HG03159 (cell line): ENCODE results near the gene MAGI1.

Experiments used
- ATAC-seq: cut with Tn5 transposase; IDR thresholded peaks from one replicate; pipeline ENCODE4 v1.9.1; 2021; ENCODE audit warnings: mild to moderate bottlenecking, moderate library complexity; ENCODE audit not compliant: unreplicated experiment

The MAGI1 gene

GRCh38 chr3:65814845-65815578, 223.7 kb downstream of the MAGI1 start:
- no peak for ATAC-seq

GRCh38 chr3:65811892-65812291, 226.8 kb downstream of the MAGI1 start:
- no peak for ATAC-seq

GRCh38 chr3:65811086-65811761, 227.5 kb downstream of the MAGI1 start:
- ATAC-seq, result no peak

GRCh38 chr3:65810302-65810701, 228.4 kb downstream of the MAGI1 start:
- no peak for ATAC-seq

GRCh38 chr3:65809641-65810150, 229.0 kb downstream of the MAGI1 start:
- no peak for ATAC-seq

- ATAC-seq, result no peak
Measured at GRCh38 chr3:65808824-65809223, 229.9 kb downstream of the MAGI1 start.

GRCh38 chr3:65808407-65808806, 230.3 kb downstream of the MAGI1 start:
- ATAC-seq, result no peak

- no peak for ATAC-seq
Measured at GRCh38 chr3:65807225-65807624, 231.5 kb downstream of the MAGI1 start.

- ATAC-seq, result no peak
Measured at GRCh38 chr3:65806600-65806999, 232.1 kb downstream of the MAGI1 start.

GRCh38 chr3:65796676-65797075, 242.0 kb downstream of the MAGI1 start:
- ATAC-seq, result no peak

GRCh38 chr3:65795166-65795565, 243.6 kb downstream of the MAGI1 start:
- no peak for ATAC-seq

- no peak for ATAC-seq
Measured at GRCh38 chr3:65793495-65794200, 245.1 kb downstream of the MAGI1 start.

GRCh38 chr3:65788461-65788860, 250.3 kb downstream of the MAGI1 start:
- ATAC-seq, result no peak

GRCh38 chr3:65787827-65788226, 250.9 kb downstream of the MAGI1 start:
- no peak for ATAC-seq

GRCh38 chr3:65787340-65787739, 251.4 kb downstream of the MAGI1 start:
- no peak for ATAC-seq

GRCh38 chr3:65786890-65787289, 251.8 kb downstream of the MAGI1 start:
- no peak for ATAC-seq

- no peak for ATAC-seq
Measured at GRCh38 chr3:65785065-65785645, 253.6 kb downstream of the MAGI1 start.

GRCh38 chr3:65783117-65783516, 255.6 kb downstream of the MAGI1 start:
- ATAC-seq, result no peak

- no peak for ATAC-seq
Measured at GRCh38 chr3:65781594-65781993, 257.1 kb downstream of the MAGI1 start.

GRCh38 chr3:65779390-65779789, 259.3 kb downstream of the MAGI1 start:
- ATAC-seq, result no peak

GRCh38 chr3:65778968-65779367, 259.8 kb downstream of the MAGI1 start:
- no peak for ATAC-seq
